H9 (cell line): ENCODE measurements around the gene GJB4. TPM values are rescaled to one million over a fixed set of nuclear protein-coding genes. Genes with fewer than 3 reads are reported as not detected.

Source experiments
- DNase-seq: peaks from one replicate; pipeline ENCODE4 v3.0.0-alpha.2; 2017
- H2AFZ ChIP-seq: one replicate; pipeline ENCODE4 v1.6.1; 2013; ENCODE audit warnings: mild to moderate bottlenecking, low read length, control low read depth, moderate library complexity
- H2AK5ac ChIP-seq: 2 replicates; pipeline ENCODE4 v1.6.1; 2013; ENCODE audit warnings: low read length, control low read depth, mixed read lengths; ENCODE audit not compliant: insufficient read length
- H2BK120ac ChIP-seq: one replicate; pipeline ENCODE4 v1.6.1; 2013; ENCODE audit warnings: low read depth, mild to moderate bottlenecking, low read length, control low read depth, inconsistent platforms; ENCODE audit not compliant: poor library complexity, severe bottlenecking
- H2BK12ac ChIP-seq: 2 replicates; pipeline ENCODE4 v1.6.1; 2013; ENCODE audit warnings: low read length, control low read depth, mixed read lengths, low read depth; ENCODE audit not compliant: insufficient read length
- H2BK15ac ChIP-seq: 2 replicates; pipeline ENCODE4 v1.6.1; 2013; ENCODE audit warnings: low read depth, low read length, control low read depth
- H2BK20ac ChIP-seq: one replicate; pipeline ENCODE4 v1.6.1; 2013; ENCODE audit warnings: low read depth, mild to moderate bottlenecking, low read length, control low read depth, inconsistent platforms; ENCODE audit not compliant: poor library complexity, severe bottlenecking
- H2BK5ac ChIP-seq: 2 replicates; pipeline ENCODE4 v1.6.1; 2013; ENCODE audit warnings: low read length, control low read depth, mixed read lengths; ENCODE audit not compliant: insufficient read length
- H3K14ac ChIP-seq: 2 replicates; pipeline ENCODE4 v1.6.1; 2013; ENCODE audit warnings: low read length, control low read depth; ENCODE audit not compliant: insufficient read depth
- H3K18ac ChIP-seq: 2 replicates; pipeline ENCODE4 v1.6.1; 2013; ENCODE audit warnings: low read depth, mild to moderate bottlenecking, mixed read lengths, low read length, control low read depth; ENCODE audit not compliant: insufficient read length
- H3K23ac ChIP-seq: 2 replicates; pipeline ENCODE4 v1.6.1; 2013; ENCODE audit warnings: low read length, control low read depth, mixed read lengths, low read depth; ENCODE audit not compliant: insufficient read length
- H3K23me2 ChIP-seq: 2 replicates; pipeline ENCODE4 v1.6.1; 2013; ENCODE audit warnings: low read depth, mild to moderate bottlenecking, mixed read lengths, low read length, control low read depth; ENCODE audit not compliant: insufficient read length, poor library complexity, severe bottlenecking
- H3K27ac ChIP-seq: 2 replicates; pipeline ENCODE4 v1.5.1; 2013; ENCODE audit warnings: low read length, control low read depth, mixed read lengths, low read depth; ENCODE audit not compliant: insufficient read length
- H3K27me3 ChIP-seq: 2 replicates; pipeline ENCODE4 v1.6.1; 2013; ENCODE audit warnings: low read length, control low read depth, inconsistent platforms; ENCODE audit not compliant: insufficient read depth
- H3K4ac ChIP-seq: 2 replicates; pipeline ENCODE4 v1.6.1; 2013; ENCODE audit warnings: low read depth, mild to moderate bottlenecking, control low read depth, inconsistent platforms, low read length, moderate library complexity
- H3K4me1 ChIP-seq: 2 replicates; pipeline ENCODE4 v1.6.1; 2013; ENCODE audit warnings: low read length, control low read depth, inconsistent platforms; ENCODE audit not compliant: insufficient read depth
- H3K4me2 ChIP-seq: 2 replicates; pipeline ENCODE4 v1.6.1; 2013; ENCODE audit warnings: low read length, control low read depth, mixed read lengths; ENCODE audit not compliant: insufficient read length, insufficient read depth
- H3K56ac ChIP-seq: 2 replicates; pipeline ENCODE4 v1.6.1; 2013; ENCODE audit warnings: low read depth, mild to moderate bottlenecking, mixed read lengths, low read length, control low read depth; ENCODE audit not compliant: insufficient read length
- H3K79me1 ChIP-seq: 2 replicates; pipeline ENCODE4 v1.6.1; 2013; ENCODE audit warnings: low read depth, mild to moderate bottlenecking, moderate library complexity, low read length, control low read depth, inconsistent platforms; ENCODE audit not compliant: insufficient read depth, poor library complexity, severe bottlenecking
- H3K79me2 ChIP-seq: 2 replicates; pipeline ENCODE4 v1.6.1; 2013; ENCODE audit warnings: low read length, control low read depth, inconsistent platforms; ENCODE audit not compliant: insufficient read depth
- H3K9ac ChIP-seq: 2 replicates; pipeline ENCODE4 v1.6.1; 2013; ENCODE audit warnings: low read length, control low read depth, mixed read lengths; ENCODE audit not compliant: insufficient read length; ENCODE audit errors: extremely low read depth
- H3K9me3 ChIP-seq: one replicate; pipeline ENCODE4 v1.6.1; 2013; ENCODE audit warnings: low read depth, low read length, inconsistent platforms; ENCODE audit not compliant: control insufficient read depth
- H3T11ph ChIP-seq: one replicate; pipeline ENCODE4 v1.6.1; 2013; ENCODE audit warnings: mild to moderate bottlenecking, low read length, control low read depth, inconsistent platforms
- H4K20me1 ChIP-seq: one replicate; pipeline ENCODE4 v1.6.1; 2013; ENCODE audit not compliant: control insufficient read depth, insufficient read length, insufficient read depth
- H4K5ac ChIP-seq: 2 replicates; pipeline ENCODE4 v1.6.1; 2013; ENCODE audit warnings: low read depth, mild to moderate bottlenecking, mixed read lengths, low read length, control low read depth; ENCODE audit not compliant: insufficient read length
- H4K8ac ChIP-seq: replicated peaks from 2 replicates; pipeline ENCODE4 v1.6.1; 2013; ENCODE audit warnings: low read length, control low read depth, mixed read lengths, low read depth; ENCODE audit not compliant: insufficient read length
- H4K91ac ChIP-seq: 2 replicates; pipeline ENCODE4 v1.6.1; 2013; ENCODE audit warnings: low read depth, mild to moderate bottlenecking, moderate library complexity, mixed read lengths, low read length, control low read depth; ENCODE audit not compliant: insufficient read length
- H3K27ac Mint-ChIP-seq, 3 experiments: 2 replicates in 2 of 3; 3 replicates in 1 of 3; pipeline ENCODE4 v1.8.0; 2020 to 2021; ENCODE audit warnings: mixed read lengths in 3 of 3, mild to moderate bottlenecking in 1 of 3, moderate library complexity in 1 of 3
- H3K27me3 Mint-ChIP-seq: 2 replicates; pipeline ENCODE4 v1.8.0; 2021; ENCODE audit warnings: low read depth, mild to moderate bottlenecking, moderate library complexity, mixed read lengths
- H3K36me3 Mint-ChIP-seq, 3 experiments: 2 replicates in 2 of 3; 3 replicates in 1 of 3; pipeline ENCODE4 v1.8.0; 2020 to 2021; ENCODE audit warnings: low read depth in 3 of 3, mixed read lengths in 3 of 3; ENCODE audit not compliant: insufficient read depth in 1 of 3
- H3K4me1 Mint-ChIP-seq, 2 experiments: 2 replicates each; pipeline ENCODE4 v1.8.0; 2020; ENCODE audit warnings: mixed read lengths in 2 of 2
- H3K4me3 Mint-ChIP-seq, 2 experiments: 2 replicates in 1 of 2; 3 replicates in 1 of 2; pipeline ENCODE4 v1.8.0; 2020 to 2021; ENCODE audit warnings: mild to moderate bottlenecking in 2 of 2, mixed read lengths in 2 of 2, moderate library complexity in 1 of 2
- H3K9me3 Mint-ChIP-seq, 2 experiments: 2 replicates in 1 of 2; 3 replicates in 1 of 2; pipeline ENCODE4 v1.8.0; 2020; ENCODE audit warnings: mild to moderate bottlenecking in 2 of 2, mixed read lengths in 2 of 2, moderate library complexity in 1 of 2
- CTCF ChIP-seq: fragments of 200-600 bp; sonication (generic); conservative IDR thresholded peaks from 3 replicates; pipeline ENCODE4 v1.8.0; 2021; ENCODE audit warnings: antibody characterized with exemption, mild to moderate bottlenecking
- WGBS: extraction: QIAGEN DNeasy Blood & Tissue Kit; methylation state at CpG from one replicate; pipeline ENCODE4 v1.1.7; 2013; ENCODE audit warnings: missing lambda C conversion rate, low lambda C conversion rate, mixed read lengths; ENCODE audit not compliant: insufficient read length; ENCODE audit errors: extremely low coverage; 5-methylcytosine and 5-hydroxymethylcytosine counted together
- total RNA-seq: library from RNA; stranded (reverse); gene quantifications from 2 replicates; pipeline ENCODE4 v1.2.1, GENCODE V29; 2021

The GJB4 gene
- total RNA-seq, 1 experiment from 2014 or later, result not detected

GRCh38 chr1:34761176-34761761 is 1.7 kb downstream of the GJB4 start:
- Mint-ChIP-seq H3K9me3 (no peaks in the 10 kb centered on the region; a peak in 1 of 5 replicates), H3K4me3 (no peak overlapping the region), H3K4me1 (peaks cover 22 to 24% of the 10 kb centered on the region in 2 experiments), H3K36me3 (no peaks in the 10 kb centered on the region; a peak in 1 of 7 replicates), H3K27me3 (peaks cover 6% of the 10 kb centered on the region), H3K27ac (no peak overlapping the region)
- H4K8ac ChIP-seq, result no peak overlapping the region
- no peak overlapping the region for H3K18ac ChIP-seq
- H4K5ac ChIP-seq, result no peak overlapping the region
- no CpG with 5 or more reads among the region's 33 CpGs for WGBS
- no peak overlapping the region for H3K9ac ChIP-seq
- H2BK12ac ChIP-seq, result no peak overlapping the region
- no peak overlapping the region for H3K27ac ChIP-seq
- H3K27me3 ChIP-seq, result no peaks in the 10 kb centered on the region
- DNase-seq, result no peak
- no peak overlapping the region; the same call in 1 of the 2 replicates for H3K14ac ChIP-seq
- H4K91ac ChIP-seq, result no peak overlapping the region
- peaks cover 6% of the 10 kb centered on the region; the same call in 1 of the 2 replicates for H3K4me1 ChIP-seq
- no peak overlapping the region for H2AFZ ChIP-seq
- H2AK5ac ChIP-seq, result no peak overlapping the region
- H4K20me1 ChIP-seq, result no peaks in the 10 kb centered on the region
- H2BK5ac ChIP-seq, result no peak overlapping the region
- H3K23ac ChIP-seq, result no peak overlapping the region
- no peaks in the 10 kb centered on the region for H3K9me3 ChIP-seq
- H3K23me2 ChIP-seq, result no peaks in the 10 kb centered on the region
- H2BK120ac ChIP-seq, result no peak overlapping the region
- H3K4ac ChIP-seq, result no peak overlapping the region
- no peaks in the 10 kb centered on the region for H3K79me2 ChIP-seq
- H3K79me1 ChIP-seq, result no peaks in the 10 kb centered on the region
- H3T11ph ChIP-seq, result no peak overlapping the region
- H3K56ac ChIP-seq, result no peak overlapping the region
- no peak overlapping the region for H3K4me2 ChIP-seq
- no peak for TF ChIP-seq CTCF
- H2BK20ac ChIP-seq, result no peak overlapping the region
- H2BK15ac ChIP-seq, result no peak overlapping the region
